ENCODE measurements around the gene CALML3.

CALML3 gene

GRCh38 chr10:5544216-5544805, 19.6 kb downstream of the CALML3 start:
- TF ChIP-seq ZNF274 (IDR thresholded peaks at IDR 0.05; ENCODE audit: low read depth, low read length) = no peak
- H3K4me3 ChIP-seq (ENCODE audit: low read length) = no peak overlapping the region

DNA sequence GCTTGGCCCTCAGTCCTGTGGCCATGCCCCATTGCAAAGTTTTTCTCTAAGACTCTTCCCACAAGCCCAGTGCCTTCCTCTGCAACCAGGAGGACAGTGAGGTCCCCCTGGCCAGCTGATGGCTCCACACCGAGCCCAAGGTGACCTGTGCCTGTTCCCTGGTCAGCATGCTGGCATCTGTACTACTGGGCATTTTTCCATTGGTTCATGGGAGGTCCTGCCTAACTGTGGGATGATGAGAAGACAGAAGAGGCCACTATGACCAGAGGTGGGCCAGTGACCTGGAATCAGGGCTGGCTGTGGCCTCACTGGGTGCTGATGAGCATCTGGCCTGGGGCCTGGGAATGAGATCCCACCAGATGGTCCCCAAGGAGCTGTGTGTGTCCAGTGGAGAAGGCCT, 20.2 kb downstream of the CALML3 start:
- no peak for TF ChIP-seq ZNF274 (IDR thresholded peaks at IDR 0.05; ENCODE audit: low read depth, low read length)
- no peak overlapping the region for H3K4me3 ChIP-seq (ENCODE audit: low read length)

GRCh38 chr10:5545426-5545777, 20.6 kb downstream of the CALML3 start:
- TF ChIP-seq ZNF274 (IDR thresholded peaks at IDR 0.05; ENCODE audit: low read depth, low read length) = no peak
- H3K4me3 ChIP-seq (ENCODE audit: low read length) = no peak overlapping the region

GRCh38 chr10:5545778-5546710, 21.3 kb downstream of the CALML3 start:
- no peak for TF ChIP-seq ZNF274 (IDR thresholded peaks at IDR 0.05; ENCODE audit: low read depth, low read length)
- no peak overlapping the region for H3K4me3 ChIP-seq (ENCODE audit: low read length)

GRCh38 chr10:5546891-5547680, 22.3 kb downstream of the CALML3 start:
- no peak for TF ChIP-seq ZNF274 (IDR thresholded peaks at IDR 0.05; ENCODE audit: low read depth, low read length)
- no peak overlapping the region for H3K4me3 ChIP-seq (ENCODE audit: low read length)

DNA sequence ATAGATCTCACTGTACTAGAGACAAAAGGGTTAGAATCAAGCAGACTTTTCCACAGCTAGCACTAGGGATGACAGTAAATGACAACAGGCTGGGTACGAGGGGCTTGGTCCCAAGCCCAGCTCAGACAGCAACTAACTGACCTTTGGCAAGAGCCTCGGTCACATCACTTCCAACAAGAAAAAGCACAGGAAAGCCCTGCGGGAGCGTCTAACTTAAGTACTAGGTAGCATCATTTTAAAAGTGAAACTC, 22.8 kb downstream of the CALML3 start:
- TF ChIP-seq ZNF274 (IDR thresholded peaks at IDR 0.05; ENCODE audit: low read depth, low read length) = no peak
- H3K4me3 ChIP-seq (ENCODE audit: low read length) = no peak overlapping the region

- no peak for TF ChIP-seq ZNF274 (IDR thresholded peaks at IDR 0.05; ENCODE audit: low read depth, low read length)
- no peak overlapping the region for H3K4me3 ChIP-seq (ENCODE audit: low read length)
Measured at GRCh38 chr10:5547931-5548660, 23.3 kb downstream of the CALML3 start.

- no peak overlapping the region for H3K4me3 ChIP-seq (ENCODE audit: low read length)
- TF ChIP-seq ZNF274 (IDR thresholded peaks at IDR 0.05; ENCODE audit: low read depth, low read length) = no peak
Measured at GRCh38 chr10:5549462-5550249, 24.9 kb downstream of the CALML3 start.

GRCh38 chr10:5550250-5550545, 25.4 kb downstream of the CALML3 start:
- H3K4me3 ChIP-seq (ENCODE audit: low read length) = no peak overlapping the region
- TF ChIP-seq ZNF274 (IDR thresholded peaks at IDR 0.05; ENCODE audit: low read depth, low read length) = no peak

DNA sequence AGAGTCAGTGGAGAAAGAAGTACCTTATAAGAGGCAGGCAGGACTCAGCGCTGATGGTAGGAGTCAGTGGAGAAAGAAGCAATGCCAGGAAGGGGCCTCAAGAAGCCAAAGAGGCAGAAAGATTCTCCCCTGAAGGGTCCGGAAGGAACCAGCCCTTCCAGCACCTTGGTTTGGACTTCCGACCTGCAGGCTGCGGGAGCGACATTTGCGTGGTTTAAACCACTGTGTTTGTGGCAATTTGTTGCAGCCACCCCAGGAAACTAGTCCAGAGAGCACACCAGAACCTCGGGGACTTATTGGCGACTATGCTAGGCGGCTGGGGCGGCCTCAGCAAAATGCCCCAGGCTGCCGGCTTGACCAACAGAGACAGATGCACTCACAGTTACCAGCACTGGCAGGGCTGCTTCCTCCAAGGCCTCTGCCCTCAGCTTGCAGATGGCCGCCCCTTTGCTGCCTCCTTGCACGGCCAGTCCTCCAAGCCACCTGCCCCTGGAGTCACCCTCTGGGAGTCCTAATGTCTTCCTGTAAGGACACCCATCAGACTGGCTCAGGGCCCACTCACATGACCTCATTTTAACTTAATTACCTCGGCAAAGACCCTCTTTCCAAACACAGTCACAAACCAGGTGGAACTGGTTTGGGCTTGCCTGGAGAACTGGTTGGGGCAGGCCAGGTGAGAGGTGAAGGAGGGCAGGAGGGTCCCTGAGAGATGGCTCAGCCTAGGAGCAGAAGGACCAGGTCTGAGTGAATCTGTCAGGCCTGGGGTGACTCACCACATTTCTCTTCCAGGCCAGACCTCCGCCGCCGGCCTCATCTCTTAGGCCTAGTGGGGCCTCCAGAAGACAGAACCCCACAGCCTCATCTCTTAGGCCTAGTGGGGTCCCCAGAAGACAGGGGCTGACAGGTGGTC, 26.1 kb downstream of the CALML3 start:
- no peak for TF ChIP-seq ZNF274 (IDR thresholded peaks at IDR 0.05; ENCODE audit: low read depth, low read length)
- no peak overlapping the region for H3K4me3 ChIP-seq (ENCODE audit: low read length)

GRCh38 chr10:5551531-5552375, 27.0 kb downstream of the CALML3 start:
- H3K4me3 ChIP-seq (ENCODE audit: low read length) = no peak overlapping the region
- TF ChIP-seq ZNF274 (IDR thresholded peaks at IDR 0.05; ENCODE audit: low read depth, low read length) = no peak

All from GM08714 (cell line).